Testis (tissue), 2 donors: ENCODE data around the gene FGGY.

Experiments
- CTCF ChIP-seq, 3 experiments: fragments of 450-650 bp in 2 of 3; fragments of 200-600 bp in 1 of 3; sonication (generic) in 1 of 3; IDR thresholded peaks; one replicate each; pipeline ENCODE4 v1.5.1; 2016 to 2019; ENCODE audit warnings: antibody characterized with exemption in 3 of 3, mild to moderate bottlenecking in 2 of 3, moderate library complexity in 1 of 3
- POLR2A ChIP-seq: fragments of 450-650 bp; IDR thresholded peaks from one replicate; pipeline ENCODE4 v1.6.1; 2017; ENCODE audit warnings: antibody characterized with exemption, mild to moderate bottlenecking, moderate library complexity

GRCh38 chr1:59328353-59328752 is 31.5 kb downstream of the FGGY start:
- TF ChIP-seq CTCF (IDR thresholded peaks at IDR 0.05) (no peak), POLR2A (no peak)
